ENCODE results near the gene PPP2R5C. TPM values are rescaled to one million over a fixed set of nuclear protein-coding genes. Genes with fewer than 3 reads are reported as not detected.

PPP2R5C gene
- total RNA-seq, 1 experiment from 2014 or later, result 120 TPM

DNA sequence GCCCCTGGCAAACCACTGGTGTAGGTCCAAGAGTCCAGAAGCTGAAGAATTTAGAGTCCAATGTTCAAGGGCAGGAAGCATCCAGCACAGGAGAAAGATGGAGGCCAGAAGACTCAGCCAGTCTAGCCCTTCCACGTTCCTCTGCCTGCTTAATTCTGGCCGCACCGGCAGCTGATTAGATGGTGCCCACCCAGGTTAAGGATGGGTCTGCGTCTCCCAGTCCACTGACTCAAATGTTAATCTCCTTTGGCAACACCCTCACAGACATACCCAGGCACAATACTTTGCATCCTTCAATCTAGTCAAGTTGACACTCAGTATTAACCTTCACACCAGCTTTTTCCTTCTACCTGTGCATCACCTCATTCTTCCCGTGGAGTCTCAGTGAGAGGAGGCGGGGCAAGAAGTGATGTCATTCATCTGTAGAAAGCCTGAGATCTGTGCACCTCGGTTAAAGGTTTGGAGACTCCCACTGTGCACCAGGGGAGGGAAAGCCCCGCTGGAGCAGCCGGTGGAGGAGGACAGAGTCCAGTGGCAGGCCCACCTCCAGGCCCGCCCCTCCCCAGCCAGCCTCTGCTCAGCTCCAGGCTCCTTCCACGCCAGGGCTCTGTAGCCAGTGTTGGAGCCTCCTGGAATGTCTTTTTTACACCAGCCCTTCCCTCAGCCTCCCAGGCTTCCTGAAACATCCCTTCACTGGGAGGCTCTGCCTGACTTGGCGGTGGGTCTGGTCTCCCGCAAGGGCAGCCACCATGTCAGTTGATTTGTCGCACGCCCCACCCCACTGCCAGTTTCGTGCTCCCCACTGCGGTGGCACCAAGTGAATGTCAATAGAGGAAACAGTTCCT lies 122.8 kb downstream of the PPP2R5C start:
- no peak overlapping the region for H3K4me3 Mint-ChIP-seq (ENCODE audit: low read depth, unreplicated experiment)
- no peak overlapping the region for H3K27ac Mint-ChIP-seq (ENCODE audit: unreplicated experiment)
- no peaks in the 10 kb centered on the region for H3K9me3 Mint-ChIP-seq (ENCODE audit: low read depth, unreplicated experiment)
- CTCF ChIA-PET, result no interaction called here
- no TSS peak for BruUV-seq (replicated peaks)
- no peaks in the 10 kb centered on the region for H3K27me3 Mint-ChIP-seq (ENCODE audit: unreplicated experiment)
- TF ChIP-seq, protein P1, sequence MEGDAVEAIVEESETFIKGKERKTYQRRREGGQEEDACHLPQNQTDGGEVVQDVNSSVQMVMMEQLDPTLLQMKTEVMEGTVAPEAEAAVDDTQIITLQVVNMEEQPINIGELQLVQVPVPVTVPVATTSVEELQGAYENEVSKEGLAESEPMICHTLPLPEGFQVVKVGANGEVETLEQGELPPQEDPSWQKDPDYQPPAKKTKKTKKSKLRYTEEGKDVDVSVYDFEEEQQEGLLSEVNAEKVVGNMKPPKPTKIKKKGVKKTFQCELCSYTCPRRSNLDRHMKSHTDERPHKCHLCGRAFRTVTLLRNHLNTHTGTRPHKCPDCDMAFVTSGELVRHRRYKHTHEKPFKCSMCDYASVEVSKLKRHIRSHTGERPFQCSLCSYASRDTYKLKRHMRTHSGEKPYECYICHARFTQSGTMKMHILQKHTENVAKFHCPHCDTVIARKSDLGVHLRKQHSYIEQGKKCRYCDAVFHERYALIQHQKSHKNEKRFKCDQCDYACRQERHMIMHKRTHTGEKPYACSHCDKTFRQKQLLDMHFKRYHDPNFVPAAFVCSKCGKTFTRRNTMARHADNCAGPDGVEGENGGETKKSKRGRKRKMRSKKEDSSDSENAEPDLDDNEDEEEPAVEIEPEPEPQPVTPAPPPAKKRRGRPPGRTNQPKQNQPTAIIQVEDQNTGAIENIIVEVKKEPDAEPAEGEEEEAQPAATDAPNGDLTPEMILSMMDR (IDR thresholded peaks at IDR 0.05; ENCODE audit: unreplicated experiment), result no peak
- DNase-seq, result no peak
- H3K36me3 Mint-ChIP-seq (ENCODE audit: insufficient read depth, unreplicated experiment), result peaks cover 21% of the 10 kb centered on the region
- no peaks in the 10 kb centered on the region for H3K4me1 Mint-ChIP-seq (ENCODE audit: low read depth, unreplicated experiment)
- intact Hi-C loops (cut with micrococcal nuclease; ENCODE audit: unreplicated experiment), result no loop called here

DNA sequence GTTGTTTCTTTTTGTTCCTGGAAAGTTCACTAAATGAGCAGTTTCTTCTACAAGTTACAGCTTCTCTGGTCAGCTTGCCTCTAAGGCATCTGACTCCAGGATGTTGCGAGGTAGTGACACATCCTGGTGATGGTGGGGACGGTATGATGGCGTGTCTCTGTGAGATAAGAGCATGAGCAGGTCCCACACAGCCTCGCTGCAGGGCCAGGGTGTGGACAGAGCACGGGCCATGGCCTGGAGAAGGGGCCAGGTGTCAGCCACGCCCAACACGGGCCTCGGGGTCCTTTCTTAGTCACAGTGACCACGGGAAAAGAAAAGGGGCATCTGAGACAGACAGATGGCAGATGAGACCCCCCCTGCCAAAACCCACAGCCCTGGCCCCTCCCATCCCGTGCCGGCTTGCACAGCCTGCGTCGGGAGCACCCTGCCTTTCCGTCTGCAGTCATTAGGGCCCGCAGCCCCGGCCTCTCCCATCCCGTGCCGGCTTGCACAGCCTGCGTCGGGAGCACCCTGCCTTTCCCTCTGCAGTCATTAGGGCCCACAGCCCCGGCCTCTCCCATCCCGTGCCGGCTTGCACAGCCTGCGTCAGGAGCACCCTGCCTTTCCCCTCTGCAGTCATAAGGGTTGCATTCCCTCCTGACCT lies 123.5 kb downstream of the PPP2R5C start:
- no TSS peak for BruUV-seq (replicated peaks)
- no peak overlapping the region for H3K4me3 Mint-ChIP-seq (ENCODE audit: low read depth, unreplicated experiment)
- H3K27ac Mint-ChIP-seq (ENCODE audit: unreplicated experiment), result no peak overlapping the region
- DNase-seq, result no peak
- TF ChIP-seq, protein P1 (IDR thresholded peaks at IDR 0.05; ENCODE audit: unreplicated experiment), result no peak
- intact Hi-C loops (cut with micrococcal nuclease; ENCODE audit: unreplicated experiment), result no loop called here
- H3K36me3 Mint-ChIP-seq (ENCODE audit: insufficient read depth, unreplicated experiment), result peaks cover 21% of the 10 kb centered on the region
- CTCF ChIA-PET, result no interaction called here
- no peaks in the 10 kb centered on the region for H3K27me3 Mint-ChIP-seq (ENCODE audit: unreplicated experiment)
- H3K4me1 Mint-ChIP-seq (ENCODE audit: low read depth, unreplicated experiment), result no peaks in the 10 kb centered on the region
- H3K9me3 Mint-ChIP-seq (ENCODE audit: low read depth, unreplicated experiment), result no peaks in the 10 kb centered on the region

DNA sequence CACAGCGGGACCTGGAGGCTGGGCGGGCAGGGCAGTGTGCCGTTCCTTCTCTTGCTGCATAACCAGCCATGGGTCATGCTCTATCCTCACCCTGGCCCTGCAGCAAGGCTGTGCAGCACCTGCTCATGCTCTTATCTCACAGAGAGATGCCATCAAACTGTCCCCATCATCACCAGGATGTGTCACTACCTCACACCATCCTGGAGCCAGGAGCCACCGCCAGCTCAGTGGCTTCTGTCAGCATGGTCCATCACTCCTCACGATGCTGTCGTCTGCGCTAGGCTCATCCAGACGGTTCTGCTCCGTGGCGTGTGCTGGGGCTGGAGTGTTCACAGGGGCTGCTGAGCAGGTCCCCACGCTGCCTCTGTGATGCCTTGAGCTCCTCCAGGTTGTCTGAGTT lies 125.7 kb downstream of the PPP2R5C start:
- no peaks in the 10 kb centered on the region for H3K27me3 Mint-ChIP-seq (ENCODE audit: unreplicated experiment)
- no peak for DNase-seq
- CTCF ChIA-PET, result interaction anchor here (0.6 kb wide), 1 partner anchor 325 kb away, joined by 6 read pairs; no protein-coding TSS in a partner anchor
- no peak overlapping the region for H3K4me3 Mint-ChIP-seq (ENCODE audit: low read depth, unreplicated experiment)
- TF ChIP-seq, protein P1 (IDR thresholded peaks at IDR 0.05; ENCODE audit: unreplicated experiment), result no peak
- BruUV-seq (replicated peaks), result no TSS peak
- intact Hi-C loops (cut with micrococcal nuclease; ENCODE audit: unreplicated experiment), result no loop called here
- no peaks in the 10 kb centered on the region for H3K9me3 Mint-ChIP-seq (ENCODE audit: low read depth, unreplicated experiment)
- peaks cover 26% of the 10 kb centered on the region for H3K36me3 Mint-ChIP-seq (ENCODE audit: insufficient read depth, unreplicated experiment)
- H3K27ac Mint-ChIP-seq (ENCODE audit: unreplicated experiment), result no peak overlapping the region
- H3K4me1 Mint-ChIP-seq (ENCODE audit: low read depth, unreplicated experiment), result no peaks in the 10 kb centered on the region

DNA sequence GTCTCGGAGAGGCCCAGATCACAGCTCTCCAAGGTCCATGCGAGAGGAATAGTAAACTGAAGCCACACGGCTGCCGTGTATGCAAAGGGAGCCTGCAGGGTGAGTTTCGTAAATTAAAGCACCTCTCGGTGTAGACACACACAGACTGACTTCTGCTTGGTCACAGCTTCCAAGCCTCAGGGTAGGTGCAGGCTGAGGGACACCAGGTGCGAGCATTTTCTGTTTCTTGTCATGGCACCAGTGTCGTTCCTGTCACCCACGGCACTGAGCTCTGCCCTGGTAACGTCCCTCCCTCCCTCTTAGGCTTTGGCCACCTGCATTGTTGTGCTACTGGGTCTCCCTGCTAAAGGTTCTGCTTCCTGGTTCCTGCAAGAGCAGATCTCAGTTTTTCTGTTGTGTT lies 126.7 kb downstream of the PPP2R5C start:
- DNase-seq, result no peak
- Mint-ChIP-seq H3K9me3 (ENCODE audit: low read depth, unreplicated experiment) (no peaks in the 10 kb centered on the region), H3K4me1 (ENCODE audit: low read depth, unreplicated experiment) (no peaks in the 10 kb centered on the region), H3K36me3 (ENCODE audit: insufficient read depth, unreplicated experiment) (peaks cover 32% of the 10 kb centered on the region), H3K27me3 (ENCODE audit: unreplicated experiment) (no peaks in the 10 kb centered on the region), H3K4me3 (ENCODE audit: low read depth, unreplicated experiment) (no peak overlapping the region), H3K27ac (ENCODE audit: unreplicated experiment) (no peak overlapping the region)
- CTCF ChIA-PET, result interaction anchor here (0.5 kb wide), 1 partner anchor 123 kb away, joined by 3 read pairs; no protein-coding TSS in a partner anchor
- BruUV-seq (replicated peaks), result no TSS peak
- intact Hi-C loops (cut with micrococcal nuclease; ENCODE audit: unreplicated experiment), result no loop called here
- TF ChIP-seq, protein P1 (IDR thresholded peaks at IDR 0.05; ENCODE audit: unreplicated experiment), result no peak
